GM19238 (cell line): ENCODE measurements around the gene NME7.

Source experiments
- DNase-seq: peaks from one replicate; pipeline ENCODE4 v3.0.0; 2011; ENCODE audit warnings: low spot score; ENCODE audit not compliant: insufficient read length

The NME7 gene

DNA sequence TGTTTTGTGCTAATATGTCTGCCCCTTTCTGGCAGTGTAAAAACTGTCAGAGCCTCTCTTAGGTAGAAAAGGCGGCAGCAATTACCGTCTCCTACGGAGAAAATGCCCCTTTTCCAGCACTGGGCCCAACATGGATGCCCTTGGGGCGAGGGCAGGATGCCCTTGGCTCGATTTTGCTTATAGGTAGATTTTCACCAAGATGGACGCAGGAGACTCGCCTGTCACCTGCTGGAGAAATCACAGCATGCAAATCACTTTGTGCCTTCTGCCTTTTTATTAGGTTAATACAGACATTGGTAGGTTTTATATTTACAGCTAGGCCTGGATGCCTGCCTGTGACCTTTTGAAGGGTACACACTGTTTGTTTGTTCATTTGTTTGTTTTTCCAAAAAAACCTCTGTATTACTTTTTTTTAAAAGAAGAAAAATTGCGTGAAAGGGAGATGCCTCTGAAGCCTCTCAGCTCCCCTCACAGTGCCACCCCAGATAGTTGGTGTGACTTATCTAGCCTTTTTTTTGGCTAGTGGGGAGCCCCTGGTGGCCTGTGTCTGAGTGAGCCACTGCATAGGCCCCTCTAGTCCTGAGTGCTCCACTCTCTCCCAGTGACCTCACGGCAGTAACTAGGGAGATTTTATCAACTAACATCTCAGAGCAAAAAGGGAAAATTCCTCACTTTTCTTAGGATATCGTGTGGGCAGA lies 258.6 kb downstream of the NME7 start:
- peak; percentile 56 for DNase-seq

GRCh38 chr1:169108223-169108622 lies 259.4 kb downstream of the NME7 start:
- DNase-seq = no peak

- DNase-seq = no peak
Measured at GRCh38 chr1:169107603-169108208, 259.9 kb downstream of the NME7 start.

DNA sequence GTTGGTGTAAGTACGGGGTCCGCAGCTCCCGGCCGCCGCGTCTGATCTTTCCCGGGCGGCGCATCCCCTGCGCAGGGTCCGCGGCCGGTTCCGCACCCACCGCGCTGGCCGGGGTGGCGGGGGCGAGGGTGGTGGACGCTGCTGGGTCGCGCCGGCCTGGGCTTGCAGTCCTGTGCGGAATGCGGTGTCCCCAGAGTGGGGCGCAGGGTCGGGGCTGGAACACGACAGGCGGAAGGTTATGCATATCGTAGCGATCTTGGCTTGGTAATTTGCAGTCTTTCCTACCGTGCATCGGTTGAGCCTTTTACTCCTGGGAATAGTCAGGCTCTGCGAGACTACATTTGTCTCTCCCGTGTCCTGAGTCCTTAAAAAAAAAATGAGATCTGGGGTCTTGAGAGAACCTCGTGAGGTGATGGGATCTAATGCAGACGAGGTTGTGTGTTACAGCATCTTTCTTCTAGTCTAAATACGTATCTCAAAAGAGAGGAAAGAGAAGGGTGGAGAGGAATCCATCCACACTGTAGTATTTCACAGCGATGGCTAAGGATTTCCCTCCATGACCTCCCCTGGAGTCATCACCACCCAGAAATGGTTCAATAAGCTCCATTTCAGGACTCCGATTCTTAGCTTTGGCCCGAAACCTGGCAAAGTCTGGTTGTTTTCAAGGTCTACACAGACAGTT lies 260.5 kb downstream of the NME7 start:
- DNase-seq = no peak

DNA sequence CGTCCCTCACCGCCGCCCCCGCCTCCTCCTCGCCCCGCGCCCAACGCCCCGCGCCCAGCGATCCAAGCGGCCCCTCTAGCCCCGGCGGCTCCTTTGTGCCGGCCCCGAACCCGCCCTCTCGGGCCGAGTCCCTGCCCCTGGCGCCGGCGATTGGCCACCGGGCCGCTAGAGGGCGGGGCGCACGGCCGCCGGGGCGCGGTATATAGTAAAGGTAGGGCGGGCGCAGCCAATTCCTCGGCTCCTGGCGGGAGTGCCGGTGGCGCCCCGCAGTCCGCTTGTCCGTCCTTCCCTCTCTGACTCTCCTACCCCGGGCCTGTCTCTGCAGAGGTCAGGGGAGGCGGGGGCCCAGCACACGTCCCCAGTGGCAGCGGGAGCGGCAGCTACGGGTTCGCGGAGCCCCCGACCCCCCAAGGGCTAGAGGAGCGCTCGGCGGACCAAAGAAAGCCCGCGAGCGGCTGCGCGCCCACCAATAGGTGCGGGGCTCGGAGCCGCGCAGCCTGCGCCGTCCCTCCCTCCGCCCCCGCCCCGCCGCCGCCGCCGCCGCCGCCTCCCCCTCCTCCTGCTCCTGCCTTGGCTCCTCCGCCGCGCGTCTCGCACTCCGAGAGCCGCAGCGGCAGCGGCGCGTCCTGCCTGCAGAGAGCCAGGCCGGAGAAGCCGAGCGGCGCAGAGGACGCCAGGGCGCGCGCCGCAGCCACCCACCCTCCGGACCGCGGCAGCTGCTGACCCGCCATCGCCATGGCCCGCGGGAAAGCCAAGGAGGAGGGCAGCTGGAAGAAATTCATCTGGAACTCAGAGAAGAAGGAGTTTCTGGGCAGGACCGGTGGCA lies 261.3 kb downstream of the NME7 start, which contains the start of gene ATP1B1:
TSS of gene ATP1B1 (plus strand) at position 596 of the 826 bp plus-strand sequence. CDS start at position 736, 140 bp downstream.
- DNase-seq = peak; percentile 91

DNA sequence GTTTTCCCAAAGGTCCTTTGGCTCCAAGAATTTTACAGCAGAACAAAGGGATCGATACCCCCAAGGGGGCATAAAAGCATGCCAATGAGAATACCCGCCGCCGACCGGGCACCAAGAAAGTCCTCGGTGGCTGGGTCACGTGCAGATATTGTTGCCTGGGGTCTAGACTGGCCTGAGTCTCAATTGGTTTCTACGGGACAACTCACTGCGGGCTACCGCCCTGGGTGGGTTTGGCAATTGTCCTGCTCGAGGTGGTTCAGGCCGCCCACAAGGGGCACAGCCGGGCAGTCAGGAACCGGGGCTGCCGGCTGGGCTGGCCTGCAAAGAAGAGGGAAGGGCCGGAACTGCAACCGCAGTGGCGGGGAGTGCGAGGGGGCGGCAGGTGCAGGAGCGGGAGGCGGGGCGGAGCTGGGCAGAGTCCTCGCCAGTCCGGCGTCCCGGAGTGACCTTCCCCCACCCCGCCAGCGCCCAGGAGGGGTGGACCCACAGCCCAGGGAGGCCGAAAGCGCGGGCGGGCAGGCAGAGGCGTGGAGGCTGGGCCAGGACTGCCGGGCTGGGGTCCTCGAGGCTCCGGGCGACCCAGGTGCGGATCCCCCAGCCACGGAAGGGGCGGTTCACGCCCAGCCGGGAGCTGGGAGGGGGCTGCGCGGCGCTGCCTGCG lies 262.0 kb downstream of the NME7 start:
- peak; percentile 41 for DNase-seq

GRCh38 chr1:169105087-169105433 lies 262.5 kb downstream of the NME7 start:
- no peak for DNase-seq

GRCh38 chr1:169103480-169103893 lies 264.1 kb downstream of the NME7 start:
- DNase-seq = no peak

DNA sequence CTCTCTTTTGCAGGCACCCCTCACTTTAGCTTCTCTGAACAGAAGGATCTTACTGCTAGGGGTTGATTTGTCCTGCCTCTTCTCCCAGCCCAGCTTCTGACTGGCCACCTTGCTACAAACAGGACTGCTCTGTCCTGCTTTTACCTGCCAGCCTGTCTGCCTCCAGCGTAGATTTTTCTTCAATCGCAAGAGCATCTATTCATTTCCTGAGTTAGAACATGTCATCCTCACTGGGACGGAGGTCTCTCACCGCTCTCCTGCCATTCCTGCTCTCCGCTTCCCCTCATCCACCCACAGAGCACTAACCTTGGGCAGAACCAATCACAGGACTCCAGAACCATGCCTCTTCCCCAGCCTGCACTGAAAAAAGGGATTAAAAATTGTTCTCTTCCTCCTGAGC lies 264.6 kb downstream of the NME7 start:
- no peak for DNase-seq

DNA sequence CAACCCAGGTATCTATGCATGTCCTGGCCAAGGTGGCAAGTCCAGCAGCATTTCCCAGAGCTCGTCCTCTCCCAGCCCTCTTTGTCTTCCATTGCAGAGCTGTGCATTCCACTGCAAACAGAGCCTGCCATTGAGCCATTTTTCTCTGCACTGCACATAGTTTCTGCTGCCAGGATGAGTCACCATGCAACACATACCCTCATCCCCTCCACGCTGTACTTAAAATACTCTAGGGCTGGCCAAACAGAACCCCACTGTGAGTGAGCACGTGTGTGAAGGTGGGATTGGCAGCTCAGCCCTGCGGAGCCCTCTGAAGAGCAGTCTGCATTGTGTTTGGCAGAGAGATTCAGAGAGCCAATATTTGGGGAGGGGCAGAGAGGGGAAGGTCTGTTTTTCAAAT lies 265.0 kb downstream of the NME7 start:
- no peak for DNase-seq

DNA sequence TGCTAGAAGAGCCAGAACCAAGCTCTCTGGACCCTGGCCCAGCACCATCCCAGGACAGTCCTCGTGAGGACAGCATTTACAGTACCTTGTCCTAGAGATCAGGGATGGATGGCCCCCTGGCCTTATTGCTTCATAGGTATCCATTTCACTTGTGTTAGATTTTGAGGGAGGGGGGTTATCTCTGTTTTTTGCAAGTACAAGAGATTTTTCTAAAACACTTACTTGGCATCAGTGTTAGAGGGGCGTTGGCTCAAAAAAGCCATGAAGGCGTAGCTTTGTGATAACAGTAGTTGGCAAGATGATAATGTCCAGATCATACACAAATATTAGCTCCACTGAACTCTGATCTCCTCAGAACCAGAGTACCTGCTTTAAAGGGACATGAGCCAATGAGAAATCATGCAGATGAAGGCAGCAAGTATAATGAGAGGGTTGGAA lies 266.9 kb downstream of the NME7 start:
- DNase-seq = no peak

DNA sequence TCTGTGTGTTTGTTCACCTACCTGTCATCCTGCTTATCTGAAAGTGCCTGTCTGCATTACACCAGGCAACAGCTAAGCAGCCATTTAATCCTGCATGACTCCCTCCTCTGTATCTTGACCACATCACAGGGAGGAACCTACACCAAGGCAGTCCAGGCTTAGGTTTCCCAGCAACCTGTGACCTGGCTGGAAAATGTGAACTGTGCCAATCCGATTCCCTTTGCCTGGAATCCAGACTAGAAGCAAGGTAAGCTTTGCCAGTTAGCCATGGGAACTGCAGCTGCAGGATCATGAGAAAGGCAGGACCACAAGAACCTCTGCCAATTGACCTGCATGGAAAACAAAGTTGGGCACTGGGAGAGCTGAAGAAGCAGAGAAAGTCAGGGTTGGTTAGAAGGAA lies 267.4 kb downstream of the NME7 start:
- no peak for DNase-seq

- no peak for DNase-seq
Measured at GRCh38 chr1:169099561-169099960, 268.0 kb downstream of the NME7 start.

DNA sequence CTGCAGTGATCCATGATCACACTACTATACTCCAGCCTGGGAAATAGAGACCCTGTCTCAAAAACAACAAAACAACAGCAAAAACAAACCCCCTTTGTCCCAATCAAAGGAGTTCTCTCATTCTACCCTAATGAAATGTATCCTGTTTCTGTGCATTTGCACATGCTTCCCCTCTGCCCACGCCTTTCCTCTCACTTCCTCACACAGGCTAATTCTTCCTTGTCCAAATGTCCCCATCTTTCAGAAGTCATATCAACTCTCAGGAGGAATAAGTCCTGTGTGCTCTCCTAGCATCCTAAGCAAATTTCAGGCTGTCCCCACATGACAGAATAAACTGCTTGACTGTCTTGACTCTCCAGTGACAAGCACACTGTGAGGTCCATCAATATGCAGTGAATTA lies 269.2 kb downstream of the NME7 start:
- DNase-seq = no peak

DNA sequence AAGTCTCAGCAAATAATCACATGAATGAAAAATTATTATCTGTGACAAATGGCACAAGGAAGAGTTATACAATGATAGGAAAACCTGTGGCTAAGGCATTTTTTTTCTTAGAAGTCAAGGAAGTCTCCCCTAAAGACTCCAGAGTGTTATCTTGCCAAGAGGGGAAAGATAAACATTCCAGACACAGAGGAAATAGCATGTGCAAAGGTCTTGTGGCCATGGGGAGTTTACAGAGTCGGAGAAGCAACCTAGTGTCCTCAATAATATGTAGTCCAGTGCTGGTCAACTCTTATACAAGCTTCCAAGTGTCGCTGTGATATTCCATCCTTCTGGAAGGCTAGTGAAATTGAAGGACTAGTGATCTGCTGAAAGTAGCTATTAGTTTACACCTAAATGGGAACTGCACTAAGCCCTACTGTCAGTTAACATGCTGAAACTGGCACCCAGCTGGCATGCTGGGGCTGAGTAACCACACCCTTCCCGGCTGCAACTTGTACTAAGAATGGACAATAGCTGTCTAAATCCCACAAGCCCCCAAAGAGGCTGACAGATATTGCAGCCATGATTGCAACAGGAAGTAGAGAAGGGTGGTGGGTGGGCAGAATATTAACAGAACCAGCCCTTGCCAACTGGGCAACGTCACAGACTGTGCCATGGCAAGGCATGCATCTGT lies 272.6 kb downstream of the NME7 start:
- no peak for DNase-seq

GRCh38 chr1:169092399-169092798 lies 275.2 kb downstream of the NME7 start:
- DNase-seq = no peak

DNA sequence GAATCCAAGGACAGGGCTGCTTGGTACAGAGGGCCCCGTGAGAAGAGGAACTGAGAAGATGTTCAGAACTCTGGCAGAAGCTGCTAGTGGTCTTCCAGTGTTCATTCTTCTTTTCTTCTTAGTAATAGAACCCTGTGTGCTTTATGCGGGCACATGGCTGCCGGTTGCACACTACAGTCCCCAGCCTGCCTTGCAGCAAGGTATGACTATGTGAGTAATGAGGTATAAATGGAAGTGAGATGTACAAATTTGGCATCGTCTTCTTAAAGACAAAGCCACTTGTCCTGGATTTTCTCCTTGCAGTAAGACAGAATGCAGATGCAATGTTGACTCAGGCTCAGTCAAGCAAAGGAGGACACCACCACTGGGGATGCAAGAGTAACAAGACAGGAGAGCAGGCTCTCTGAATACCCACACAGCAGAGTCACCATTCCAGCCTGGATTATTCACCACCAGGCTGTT lies 276.1 kb downstream of the NME7 start:
- DNase-seq = no peak

- DNase-seq = no peak
Measured at GRCh38 chr1:169090900-169091311, 276.7 kb downstream of the NME7 start.

GRCh38 chr1:169090308-169090899 lies 277.2 kb downstream of the NME7 start:
- DNase-seq = no peak

GRCh38 chr1:169089776-169090175 lies 277.8 kb downstream of the NME7 start:
- DNase-seq = no peak
